Fibroblast of lung (primary cell): ENCODE results near the gene TM4SF5.

Experiments used
- CTCF ChIP-seq, 2 donors: IDR thresholded peaks in 1 of 2; conservative IDR thresholded peaks in 1 of 2; 1 replicate in 1 of 2; 2 replicates in 1 of 2; pipeline ENCODE4 v1.5.1; 2011 to 2012; ENCODE audit warnings: low read length in 2 of 2, control low read depth in 1 of 2, inconsistent platforms in 1 of 2, low read depth in 1 of 2, mild to moderate bottlenecking in 1 of 2
- EZH2 ChIP-seq: IDR thresholded peaks from 2 replicates; pipeline ENCODE4 v1.5.1; 2012; ENCODE audit warnings: low read length, control low read depth, mild to moderate bottlenecking; ENCODE audit errors: missing control alignments

- TF ChIP-seq CTCF (conservative IDR thresholded peaks at IDR 0.05 in 1 of 2, IDR thresholded peaks at IDR 0.05 in 1 of 2; ENCODE audit: low read depth in 1 of 2, low read length in 2 of 2): no peak
- TF ChIP-seq EZH2: no peak
These were observed 19.8 kb upstream of the TM4SF5 start for GRCh38 chr17:4751932-4752331.
